Hepatocyte (in vitro differentiated cells): ENCODE results near the gene EXOC4. TPM values are rescaled to one million over a fixed set of nuclear protein-coding genes. Genes with fewer than 3 reads are reported as not detected.

Experiments used
- DNase-seq: peaks from one replicate; pipeline ENCODE4 v3.0.0-alpha.2; 2016; ENCODE audit warnings: low spot score
- H2AFZ ChIP-seq: fragments of 200-600 bp; sonication (generic); 2 replicates; pipeline ENCODE4 v1.6.0; 2016; ENCODE audit warnings: antibody characterized with exemption, mild to moderate bottlenecking
- H3K27ac ChIP-seq: fragments of 200-600 bp; sonication (generic); 2 replicates; pipeline ENCODE4 v1.5.1; 2016; ENCODE audit warnings: mild to moderate bottlenecking
- H3K27me3 ChIP-seq: fragments of 200-600 bp; sonication (generic); 2 replicates; pipeline ENCODE4 v1.6.1; 2016
- H3K36me3 ChIP-seq: fragments of 200-600 bp; sonication (generic); replicated peaks from 2 replicates; pipeline ENCODE4 v1.5.1; 2016; ENCODE audit warnings: low read depth; ENCODE audit not compliant: insufficient read depth
- H3K4me1 ChIP-seq: fragments of 200-600 bp; sonication (generic); 2 replicates; pipeline ENCODE4 v1.5.1; 2016; ENCODE audit warnings: mild to moderate bottlenecking, moderate library complexity; ENCODE audit not compliant: insufficient read depth
- H3K4me2 ChIP-seq: fragments of 200-600 bp; sonication (generic); 2 replicates; pipeline ENCODE4 v1.6.0; 2016
- H3K4me3 ChIP-seq: fragments of 200-600 bp; sonication (generic); 2 replicates; pipeline ENCODE4 v1.5.1; 2016; ENCODE audit warnings: mild to moderate bottlenecking
- H3K79me2 ChIP-seq: fragments of 200-600 bp; sonication (generic); 2 replicates; pipeline ENCODE4 v1.6.0; 2017; ENCODE audit warnings: mild to moderate bottlenecking
- H3K9me2 ChIP-seq: fragments of 200-600 bp; sonication (generic); replicated peaks from 2 replicates; pipeline ENCODE4 v1.6.0; 2017; ENCODE audit warnings: mild to moderate bottlenecking; ENCODE audit not compliant: insufficient read depth
- H3K9me3 ChIP-seq: fragments of 200-600 bp; sonication (generic); 2 replicates; pipeline ENCODE4 v1.5.1; 2016; ENCODE audit warnings: low read depth, mild to moderate bottlenecking
- H4K20me1 ChIP-seq: fragments of 200-600 bp; sonication (generic); 2 replicates; pipeline ENCODE4 v1.6.0; 2016; ENCODE audit warnings: mild to moderate bottlenecking; ENCODE audit not compliant: insufficient read depth, poor library complexity, severe bottlenecking
- EZH2 ChIP-seq: fragments of 200-600 bp; sonication (generic); IDR thresholded peaks from 2 replicates; pipeline ENCODE4 v1.6.1; 2016; ENCODE audit warnings: antibody characterized with exemption, mild to moderate bottlenecking, borderline replicate concordance
- EZH2phosphoT487 ChIP-seq: fragments of 200-600 bp; sonication (generic); IDR thresholded peaks from one replicate; pipeline ENCODE4 v1.6.1; 2018; ENCODE audit warnings: antibody characterized with exemption, mild to moderate bottlenecking, low read depth, moderate library complexity; ENCODE audit not compliant: unreplicated experiment, severe bottlenecking
- whole genome bisulfite sequencing: methylation state at CpG from one replicate; pipeline ENCODE4 v1.1.6; 2016; ENCODE audit warnings: low lambda C conversion rate; ENCODE audit errors: missing lambda C conversion rate; 5-methylcytosine and 5-hydroxymethylcytosine counted together
- polyA plus RNA-seq: library from polyadenylated mRNA; unstranded; fragments of >200 nt; fragmentation: Nextera tagmentation; extraction: Ambion mirVana; gene quantifications from 2 replicates; pipeline ENCODE4 v1.2.1, GENCODE V29; 2016
- total RNA-seq: library from RNA; depleted of rRNA; stranded (reverse); fragments of >200 nt; gene quantifications from 2 replicates; pipeline ENCODE4 v1.2.3, GENCODE V29; 2014
- TF ChIP-seq, protein P1 (sequence below): fragments of 200-600 bp; sonication (generic); IDR thresholded peaks from 2 replicates; pipeline ENCODE4 v1.5.1; 2016; ENCODE audit warnings: antibody characterized with exemption, mild to moderate bottlenecking; ENCODE audit not compliant: poor library complexity

The EXOC4 gene
- total and polyA plus RNA-seq, 2 experiments from 2014 or later, result 34.8 to 56.1 TPM

GRCh38 chr7:133824132-133824531, 571.3 kb downstream of the EXOC4 start:
- Histone ChIP-seq H2AFZ (no peak overlapping the region), H4K20me1 (no peaks in the 10 kb centered on the region), H3K4me3 (no peak overlapping the region), H3K9me2 (no peaks in the 10 kb centered on the region), H3K9me3 (no peaks in the 10 kb centered on the region), H3K27me3 (no peaks in the 10 kb centered on the region), H3K4me2 (no peak overlapping the region), H3K27ac (no peak overlapping the region), H3K79me2 (no peaks in the 10 kb centered on the region), H3K4me1 (no peaks in the 10 kb centered on the region), H3K36me3 (no peaks in the 10 kb centered on the region)
- WGBS, result 89% methylated on average over 6 of the region's 6 CpGs
- no peak for DNase-seq
- TF ChIP-seq, protein P1, sequence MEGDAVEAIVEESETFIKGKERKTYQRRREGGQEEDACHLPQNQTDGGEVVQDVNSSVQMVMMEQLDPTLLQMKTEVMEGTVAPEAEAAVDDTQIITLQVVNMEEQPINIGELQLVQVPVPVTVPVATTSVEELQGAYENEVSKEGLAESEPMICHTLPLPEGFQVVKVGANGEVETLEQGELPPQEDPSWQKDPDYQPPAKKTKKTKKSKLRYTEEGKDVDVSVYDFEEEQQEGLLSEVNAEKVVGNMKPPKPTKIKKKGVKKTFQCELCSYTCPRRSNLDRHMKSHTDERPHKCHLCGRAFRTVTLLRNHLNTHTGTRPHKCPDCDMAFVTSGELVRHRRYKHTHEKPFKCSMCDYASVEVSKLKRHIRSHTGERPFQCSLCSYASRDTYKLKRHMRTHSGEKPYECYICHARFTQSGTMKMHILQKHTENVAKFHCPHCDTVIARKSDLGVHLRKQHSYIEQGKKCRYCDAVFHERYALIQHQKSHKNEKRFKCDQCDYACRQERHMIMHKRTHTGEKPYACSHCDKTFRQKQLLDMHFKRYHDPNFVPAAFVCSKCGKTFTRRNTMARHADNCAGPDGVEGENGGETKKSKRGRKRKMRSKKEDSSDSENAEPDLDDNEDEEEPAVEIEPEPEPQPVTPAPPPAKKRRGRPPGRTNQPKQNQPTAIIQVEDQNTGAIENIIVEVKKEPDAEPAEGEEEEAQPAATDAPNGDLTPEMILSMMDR, result no peak
- no peak for TF ChIP-seq EZH2phosphoT487
- no peak for TF ChIP-seq EZH2

GRCh38 chr7:133827707-133828623, 575.1 kb downstream of the EXOC4 start:
- Histone ChIP-seq H3K27ac (no peak overlapping the region), H3K9me2 (no peaks in the 10 kb centered on the region), H2AFZ (no peak overlapping the region), H3K4me3 (no peak overlapping the region), H3K9me3 (no peaks in the 10 kb centered on the region), H3K79me2 (no peaks in the 10 kb centered on the region), H3K4me2 (no peak overlapping the region), H3K27me3 (no peaks in the 10 kb centered on the region), H3K4me1 (no peaks in the 10 kb centered on the region), H4K20me1 (no peaks in the 10 kb centered on the region), H3K36me3 (no peaks in the 10 kb centered on the region)
- no peak for TF ChIP-seq EZH2phosphoT487
- TF ChIP-seq, protein P1, result no peak
- TF ChIP-seq EZH2, result no peak
- DNase-seq, result no peak
- 65% methylated on average over 7 of the region's 7 CpGs for WGBS

DNA sequence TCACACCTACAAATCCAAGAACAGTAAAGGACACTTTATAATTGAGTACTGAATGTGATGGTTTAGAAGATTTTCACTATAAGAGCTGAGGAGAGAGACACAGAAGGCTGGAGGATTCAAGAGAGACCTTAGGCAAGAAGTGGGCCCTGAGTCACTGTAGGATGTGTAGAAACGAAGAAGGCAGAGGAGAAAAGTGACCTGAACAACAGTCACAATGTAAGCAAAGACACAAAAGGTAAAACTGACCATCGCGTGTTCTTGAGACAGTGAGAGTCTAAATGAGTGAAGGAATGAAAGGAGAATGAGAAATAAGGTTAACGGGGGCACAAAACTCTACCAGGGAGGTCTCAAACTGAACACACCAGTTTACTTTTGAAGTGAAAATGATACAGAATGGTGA, 576.0 kb downstream of the EXOC4 start:
- Histone ChIP-seq H3K4me1 (no peaks in the 10 kb centered on the region), H2AFZ (no peak overlapping the region), H3K36me3 (no peaks in the 10 kb centered on the region), H3K27ac (no peak overlapping the region), H3K4me2 (no peak overlapping the region), H3K27me3 (no peaks in the 10 kb centered on the region), H3K9me2 (no peaks in the 10 kb centered on the region), H4K20me1 (no peaks in the 10 kb centered on the region), H3K4me3 (no peak overlapping the region), H3K9me3 (no peaks in the 10 kb centered on the region), H3K79me2 (no peaks in the 10 kb centered on the region)
- 94% methylated on average over 4 of the region's 4 CpGs for WGBS
- TF ChIP-seq, protein P1, result no peak
- no peak for TF ChIP-seq EZH2phosphoT487
- no peak for TF ChIP-seq EZH2
- DNase-seq, result no peak
